GM19351 (cell line): Measurements from ENCODE around the gene CREB5.

ENCODE experiments used
- ATAC-seq: cut with Tn5 transposase; IDR thresholded peaks from one replicate; pipeline ENCODE4 v1.9.1; 2021; ENCODE audit warnings: mild to moderate bottlenecking, moderate library complexity; ENCODE audit not compliant: unreplicated experiment

Gene CREB5

DNA sequence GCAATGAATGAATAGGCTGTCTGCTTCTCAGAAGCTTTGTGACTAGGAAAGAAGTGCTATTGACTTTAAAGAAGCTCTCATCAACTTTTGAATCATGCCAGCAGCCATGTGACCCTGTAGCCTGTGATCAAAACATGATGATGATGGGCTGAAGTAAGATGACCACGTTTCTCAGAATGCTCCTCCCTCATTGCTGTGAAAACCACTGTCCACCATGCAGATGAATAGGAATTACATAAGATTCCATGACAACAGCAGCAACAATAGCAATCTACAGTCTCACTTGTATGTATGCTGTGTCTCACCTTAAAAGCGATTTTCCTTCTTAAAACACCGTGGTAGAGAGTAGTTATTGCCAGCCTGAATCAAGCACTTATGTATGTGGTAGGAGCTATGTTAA is 317.4 kb downstream of the CREB5 start:
- ATAC-seq = no peak

DNA sequence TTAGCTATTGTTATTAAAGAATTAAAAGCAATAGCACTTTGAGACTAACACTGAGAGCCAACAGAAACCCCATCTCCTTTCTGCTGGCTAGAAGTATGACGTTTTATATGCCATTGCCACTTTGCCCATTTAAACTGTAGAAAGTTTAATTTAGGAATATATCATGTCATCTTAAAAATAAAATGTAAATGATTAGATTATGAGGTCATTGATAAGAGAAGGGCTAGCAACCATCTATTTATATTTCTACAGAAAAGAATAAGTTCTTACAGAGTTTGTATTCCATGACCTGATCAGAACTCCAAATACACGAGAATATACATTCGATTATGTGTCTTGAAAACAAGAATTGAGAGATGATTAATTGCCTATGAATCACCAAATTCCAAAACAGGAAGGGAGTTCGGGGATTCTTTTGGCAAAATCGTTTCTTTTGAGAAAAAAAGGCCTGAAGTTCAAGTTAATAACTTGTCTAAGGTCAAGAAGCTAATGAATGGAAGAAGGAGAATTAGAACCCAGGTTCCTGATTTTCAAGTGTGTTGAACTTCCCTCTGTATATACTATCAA is 318.9 kb downstream of the CREB5 start:
- ATAC-seq = no peak

- ATAC-seq = no peak
Observed at GRCh38 chr7:28732071-28732869, 320.0 kb downstream of the CREB5 start.

GRCh38 chr7:28733035-28733434 is 320.7 kb downstream of the CREB5 start:
- ATAC-seq = no peak

GRCh38 chr7:28738412-28738811 is 326.1 kb downstream of the CREB5 start:
- ATAC-seq = no peak

GRCh38 chr7:28739128-28739527 is 326.8 kb downstream of the CREB5 start:
- ATAC-seq = no peak

GRCh38 chr7:28739826-28740225 is 327.5 kb downstream of the CREB5 start:
- ATAC-seq = no peak

DNA sequence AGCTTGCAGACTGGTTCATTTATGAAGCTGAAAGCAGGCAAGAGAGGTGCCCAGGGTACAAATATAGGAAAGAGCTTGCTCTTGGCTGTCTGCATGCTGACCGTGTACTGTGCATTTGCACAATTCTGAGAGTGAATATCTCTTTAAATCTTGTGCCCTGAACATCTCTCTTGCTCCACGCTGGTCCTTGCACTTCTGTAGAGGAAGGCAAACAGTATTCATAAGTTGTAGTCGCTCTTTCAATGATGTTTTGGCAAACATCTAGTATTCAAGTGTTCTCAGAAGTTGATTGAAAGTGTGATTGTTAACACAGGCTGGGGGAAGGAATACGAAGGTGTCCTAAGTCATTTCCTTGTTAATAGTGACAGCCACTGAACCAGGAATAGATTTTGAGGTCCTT is 332.6 kb downstream of the CREB5 start:
- ATAC-seq = no peak

GRCh38 chr7:28745351-28745750 is 333.0 kb downstream of the CREB5 start:
- ATAC-seq = no peak

DNA sequence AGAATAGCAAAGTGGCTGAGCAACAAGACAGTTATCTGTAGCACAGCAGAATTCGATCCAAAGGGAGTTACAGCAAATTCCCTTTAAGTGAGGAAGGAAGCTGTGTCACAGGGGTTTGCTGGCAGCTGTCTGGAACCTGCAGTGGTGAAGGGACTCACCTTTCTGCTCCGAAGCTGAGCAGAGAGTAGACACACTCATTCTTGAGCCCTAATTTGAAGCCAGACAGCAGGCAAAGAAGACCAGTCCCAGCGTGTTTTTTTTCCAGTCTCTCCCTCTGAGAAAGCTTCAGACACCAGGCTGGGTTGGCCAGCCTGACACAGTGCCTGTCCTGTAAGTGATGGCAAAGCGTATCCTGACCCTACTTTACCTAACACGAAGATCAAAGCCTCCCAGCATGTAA is 335.1 kb downstream of the CREB5 start:
- no peak for ATAC-seq

- no peak for ATAC-seq
Observed at GRCh38 chr7:28747854-28748253, 335.5 kb downstream of the CREB5 start.

GRCh38 chr7:28748346-28748745 is 336.0 kb downstream of the CREB5 start:
- ATAC-seq = no peak

- peak; percentile 91 for ATAC-seq
Observed at GRCh38 chr7:28748933-28749584, 336.7 kb downstream of the CREB5 start.

GRCh38 chr7:28749638-28750037 is 337.3 kb downstream of the CREB5 start:
- no peak for ATAC-seq

DNA sequence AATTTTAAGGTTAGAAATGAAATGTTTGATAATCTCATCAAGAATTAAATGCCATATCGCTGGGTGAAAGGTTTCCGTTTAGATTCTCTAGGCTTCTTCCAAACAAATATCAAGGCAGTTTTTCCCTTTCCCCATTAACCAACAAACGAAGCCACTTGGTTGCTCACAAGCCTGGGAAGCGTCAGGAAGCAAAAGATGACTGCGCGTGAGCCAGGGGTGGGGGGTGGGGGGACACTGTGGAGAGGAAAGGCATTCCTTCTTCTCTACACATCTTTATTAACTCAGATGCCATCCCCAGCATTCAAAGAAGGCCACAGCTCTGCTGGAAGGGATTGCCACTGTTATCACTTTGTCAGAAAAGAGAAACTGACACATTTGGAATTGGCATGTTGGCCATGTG is 338.7 kb downstream of the CREB5 start:
- no peak for ATAC-seq

DNA sequence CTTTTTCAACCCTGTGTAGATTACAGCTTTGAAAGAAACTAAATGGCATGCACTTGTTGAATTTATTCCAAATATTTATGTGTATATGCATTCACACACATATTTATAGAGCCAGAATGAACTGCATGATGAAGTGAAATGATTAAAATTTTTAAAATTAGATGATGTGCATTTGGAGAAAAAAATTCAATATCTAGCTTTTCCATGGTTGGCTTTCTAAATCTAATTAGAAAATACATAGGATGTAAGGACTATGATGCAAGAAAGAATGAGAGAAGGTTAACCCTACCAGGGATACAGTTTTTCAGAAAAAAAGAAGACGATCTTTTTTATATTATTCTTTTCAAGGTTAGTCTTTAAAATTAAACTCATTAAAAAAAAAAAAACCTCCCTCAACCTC is 341.3 kb downstream of the CREB5 start:
- ATAC-seq = no peak

DNA sequence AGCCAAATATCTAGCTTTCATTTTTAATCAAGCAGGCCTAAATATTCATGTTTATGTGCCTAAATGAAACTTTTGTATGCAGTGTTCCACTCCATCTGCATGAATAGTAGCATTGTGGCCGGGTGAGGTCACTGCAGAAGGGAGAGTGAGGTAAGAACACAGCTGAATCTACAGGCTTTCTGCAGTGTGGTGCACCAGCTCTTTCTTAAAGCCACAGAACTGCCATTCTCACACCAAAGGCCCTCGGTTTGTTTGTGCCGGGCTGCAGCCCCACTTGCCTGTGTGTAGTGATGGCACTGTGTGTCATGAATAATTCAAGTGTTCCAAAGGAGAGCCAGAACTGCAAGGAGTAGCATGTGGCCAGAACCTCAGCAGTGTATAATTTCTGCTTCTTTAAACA is 341.7 kb downstream of the CREB5 start:
- ATAC-seq = no peak

DNA sequence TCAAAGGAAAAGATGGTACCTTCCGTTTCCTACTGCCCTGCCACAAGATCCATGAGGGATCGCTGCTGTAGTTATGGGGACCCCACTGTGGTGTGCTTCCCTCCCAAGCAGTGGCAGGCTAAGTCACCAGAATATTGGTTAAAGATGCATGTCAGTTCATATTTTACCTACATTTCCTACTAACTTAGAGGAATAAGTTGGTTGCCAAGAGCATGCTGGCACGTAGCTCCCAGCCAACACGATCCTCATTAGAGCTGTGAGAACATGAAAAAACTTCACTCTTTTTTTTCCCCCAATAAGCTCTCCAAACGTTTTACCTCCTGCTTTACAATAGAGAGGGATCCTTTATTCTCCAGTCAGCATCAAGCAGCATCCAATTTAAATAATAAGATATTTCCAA is 342.1 kb downstream of the CREB5 start:
- no peak for ATAC-seq

- ATAC-seq = no peak
Observed at GRCh38 chr7:28755255-28755654, 342.9 kb downstream of the CREB5 start.

DNA sequence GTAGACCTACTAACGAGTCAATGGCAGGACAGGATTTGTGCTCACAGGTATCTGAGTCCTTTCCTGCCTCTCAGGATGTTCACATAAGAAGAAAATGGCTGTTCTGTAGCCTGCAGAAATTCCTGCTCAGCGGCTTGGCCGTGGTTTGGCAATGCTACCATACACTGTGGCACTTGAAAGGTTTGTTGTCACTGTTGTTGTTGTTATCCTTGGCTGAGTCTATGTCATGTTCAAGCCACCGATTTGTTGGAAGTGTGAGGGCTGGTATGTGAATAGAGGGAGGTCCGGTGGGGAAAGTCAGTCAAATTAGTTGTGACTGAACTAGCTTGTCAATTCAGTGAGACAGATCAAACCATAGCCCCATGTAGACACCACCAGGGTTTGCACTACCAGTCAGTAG is 345.9 kb downstream of the CREB5 start:
- ATAC-seq = no peak

DNA sequence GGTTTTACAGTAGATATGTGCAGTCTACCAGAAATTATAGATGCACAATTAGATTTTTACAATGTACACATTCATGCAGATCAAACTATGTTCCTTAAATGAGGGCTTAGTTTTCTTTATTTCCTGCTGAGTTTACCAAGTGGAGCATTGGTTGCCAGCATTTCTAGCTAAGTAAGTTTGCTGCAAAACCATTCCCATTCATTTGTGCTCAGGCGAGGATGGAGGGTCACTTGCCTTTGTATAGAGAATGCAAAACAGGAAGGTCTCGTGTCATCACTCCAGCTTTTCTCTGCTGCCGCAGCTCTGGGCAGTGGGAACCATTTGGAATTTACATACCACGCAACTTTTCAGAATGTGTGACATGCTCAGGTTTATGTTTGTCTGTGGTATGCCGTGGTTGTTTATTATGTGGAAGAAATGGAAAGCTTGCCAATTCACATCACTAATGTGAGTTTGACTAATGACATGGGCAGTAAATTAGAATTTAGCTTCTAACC is 347.2 kb downstream of the CREB5 start:
- ATAC-seq = no peak

DNA sequence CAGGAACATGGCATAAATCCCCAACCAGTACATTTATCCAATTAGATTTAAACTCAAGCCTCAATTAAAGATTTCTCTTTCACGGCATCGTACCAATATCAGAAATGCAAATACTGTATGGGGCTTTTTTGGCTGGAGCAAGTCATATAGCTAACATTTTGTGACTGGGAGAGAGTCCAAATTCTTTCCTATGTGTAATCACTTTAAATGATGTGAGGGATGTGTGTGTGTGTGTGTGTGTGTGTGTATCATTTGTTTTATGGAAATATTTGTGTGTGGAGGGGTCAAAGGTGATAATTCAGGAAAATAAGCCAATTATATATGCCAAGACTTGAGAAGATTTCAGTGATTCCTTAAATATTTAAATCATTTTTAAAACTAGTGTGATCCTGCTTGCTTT is 349.2 kb downstream of the CREB5 start:
- ATAC-seq = no peak
